M059J (cell line): ENCODE data around the gene DNAJA3. TPM values are rescaled to one million over a fixed set of nuclear protein-coding genes. Genes with fewer than 3 reads are reported as not detected.
A peak's percentile ranks its signal among the peaks of the same experiment; 100 is the strongest.
"Not testable (repeated sequence)": the region's sequence is repeated elsewhere in the genome, so short reads cannot be mapped to it uniquely, and the experiment has no call there.

Experiments
- DNase-seq: peaks from one replicate; pipeline ENCODE4 v3.0.0-alpha.2; 2012; ENCODE audit warnings: low read depth
- total RNA-seq: library from RNA; depleted of rRNA; stranded (reverse); fragments of >200 nt; shearing (Covaris generic); gene quantifications from 2 replicates; pipeline ENCODE4 v1.2.3, GENCODE V29; 2014

DNAJA3 gene
- total RNA-seq, 1 experiment from 2014 or later = 69.0 TPM

GRCh38 chr16:4386951-4387565, 38.6 kb upstream of the DNAJA3 start:
- DNase-seq = no peak

- no peak for DNase-seq
Measured at GRCh38 chr16:4387781-4388180, 37.9 kb upstream of the DNAJA3 start.

DNA sequence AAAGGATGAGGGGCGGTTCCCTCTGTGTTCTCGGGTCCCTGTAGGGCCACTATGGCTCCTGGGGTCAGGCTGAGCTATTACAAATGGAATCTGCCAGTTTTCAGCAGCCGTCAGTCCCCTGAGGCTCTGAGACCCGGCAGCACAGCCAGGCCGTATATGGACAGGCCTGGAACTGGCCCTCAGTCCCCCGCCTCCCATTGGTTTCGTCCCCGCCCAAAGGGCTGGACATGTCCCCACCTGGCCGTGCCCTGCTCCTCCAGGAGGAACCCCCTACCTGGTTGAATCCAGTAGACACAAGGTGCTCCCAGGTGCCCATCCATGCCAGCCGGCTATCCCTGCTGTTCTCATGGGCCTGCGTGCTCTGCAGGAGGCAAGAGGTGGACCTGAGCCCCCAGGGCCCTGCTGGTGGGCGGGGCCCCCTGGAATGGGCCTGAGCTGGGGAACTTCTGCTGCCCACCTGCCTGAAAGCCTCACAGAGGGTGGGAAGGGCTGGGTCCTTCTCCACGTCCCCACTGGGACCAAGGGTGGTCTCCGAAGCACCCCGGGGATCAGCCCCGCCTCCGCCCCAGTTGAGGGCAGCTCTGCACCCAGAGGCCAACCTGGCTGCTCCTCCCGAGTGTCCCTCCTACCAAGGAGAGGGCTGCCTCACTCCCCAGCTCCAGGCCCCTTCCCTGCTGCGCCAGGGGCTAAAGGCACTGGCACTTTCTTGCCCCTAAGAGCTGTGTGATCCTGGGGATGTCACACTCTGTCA, 37.2 kb upstream of the DNAJA3 start:
- peak; percentile 56 for DNase-seq

DNA sequence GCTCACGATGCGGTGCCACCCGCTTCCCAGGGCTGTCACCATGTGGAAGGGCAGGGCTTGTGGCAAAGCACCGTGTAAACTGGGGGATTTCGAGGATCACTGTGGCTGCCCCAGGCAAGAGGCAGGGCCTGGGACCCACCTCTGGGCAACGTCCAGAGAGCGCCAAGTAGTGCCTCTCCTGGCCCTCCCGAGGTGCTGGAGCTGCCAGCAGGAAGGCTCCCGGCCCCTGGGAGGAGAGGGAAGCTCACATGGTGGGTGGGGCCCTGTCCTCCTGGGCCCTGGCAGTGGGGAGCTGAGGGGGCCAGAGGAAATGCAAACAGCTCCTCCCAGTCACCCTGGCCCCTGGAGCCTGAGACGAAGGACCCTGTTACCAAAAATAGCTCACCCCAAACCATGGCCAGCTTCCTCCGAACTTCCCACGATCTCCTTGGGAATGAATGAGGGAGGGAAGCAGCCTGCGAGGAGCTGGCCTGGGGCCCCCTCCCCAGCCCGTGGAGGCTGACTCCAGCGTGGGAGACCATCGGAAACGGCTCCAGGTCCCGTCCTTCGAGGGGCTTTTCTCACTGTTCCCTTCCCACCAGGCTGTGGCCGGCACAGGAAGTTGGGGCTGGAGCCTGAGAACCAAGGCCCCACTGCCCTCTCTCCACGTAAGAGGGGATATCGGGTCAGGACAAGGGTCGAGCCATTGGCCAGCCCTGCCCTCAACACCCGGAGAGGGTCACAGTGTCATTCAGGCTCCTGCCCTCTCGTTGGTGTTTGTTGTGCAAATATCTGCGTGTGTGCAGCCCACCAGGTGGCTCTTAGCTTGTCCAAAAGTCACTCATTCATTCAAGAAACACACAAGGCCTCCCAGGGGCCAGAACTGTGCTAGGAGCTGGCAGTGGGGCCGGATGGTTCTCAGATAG, 36.4 kb upstream of the DNAJA3 start:
- DNase-seq = no peak

DNA sequence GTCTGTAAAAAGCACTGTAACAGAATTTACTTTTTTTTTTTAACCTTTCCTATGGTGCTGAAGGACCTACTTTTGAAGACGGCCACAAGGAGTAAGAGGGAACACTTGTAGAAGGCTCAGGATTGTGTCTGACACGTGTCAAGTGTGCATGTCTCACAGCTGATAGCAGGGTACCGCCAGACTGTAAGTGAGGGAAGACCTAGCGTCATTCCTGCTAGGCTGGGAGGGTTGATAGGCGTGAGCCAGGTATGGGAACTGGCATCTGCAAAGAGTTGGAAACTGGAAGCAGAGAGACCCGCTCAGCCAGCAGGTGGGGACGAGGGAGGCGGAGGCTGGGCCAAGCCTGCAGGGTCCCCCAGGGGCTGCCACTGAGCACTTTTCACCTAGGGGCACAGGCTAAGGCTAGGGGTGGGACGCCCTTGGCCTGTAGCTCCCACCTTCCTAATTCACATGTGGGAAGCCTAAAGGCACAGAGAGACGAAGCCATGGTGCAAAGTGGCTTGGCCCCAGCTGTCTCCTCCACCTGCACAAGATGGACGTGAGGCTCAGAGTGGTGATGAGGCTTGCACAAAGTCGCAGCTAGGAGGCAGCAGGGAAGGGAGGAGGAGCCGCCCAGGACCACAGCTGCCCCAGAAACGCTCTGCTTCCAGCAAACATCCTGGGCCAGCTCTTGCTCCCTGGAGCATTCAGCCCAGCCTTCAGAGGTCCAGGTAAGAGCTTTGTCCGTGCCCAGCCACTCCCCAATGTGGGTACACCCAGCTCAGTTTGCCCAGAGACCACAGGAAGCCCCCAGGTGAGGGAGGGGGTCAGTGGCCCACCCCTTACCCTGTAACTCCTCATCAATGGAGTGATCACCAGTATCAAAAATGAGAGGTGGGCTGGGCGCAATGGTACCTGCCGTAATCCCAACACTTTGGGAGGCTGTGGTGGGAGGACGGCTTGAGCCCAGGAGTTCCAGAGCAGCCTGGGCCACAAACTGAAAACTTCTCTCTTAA, 35.1 kb upstream of the DNAJA3 start:
- DNase-seq = no peak

- DNase-seq = no peak
Measured at GRCh38 chr16:4391631-4392381, 33.9 kb upstream of the DNAJA3 start.

GRCh38 chr16:4392382-4393239, 33.1 kb upstream of the DNAJA3 start:
- no peak for DNase-seq

DNA sequence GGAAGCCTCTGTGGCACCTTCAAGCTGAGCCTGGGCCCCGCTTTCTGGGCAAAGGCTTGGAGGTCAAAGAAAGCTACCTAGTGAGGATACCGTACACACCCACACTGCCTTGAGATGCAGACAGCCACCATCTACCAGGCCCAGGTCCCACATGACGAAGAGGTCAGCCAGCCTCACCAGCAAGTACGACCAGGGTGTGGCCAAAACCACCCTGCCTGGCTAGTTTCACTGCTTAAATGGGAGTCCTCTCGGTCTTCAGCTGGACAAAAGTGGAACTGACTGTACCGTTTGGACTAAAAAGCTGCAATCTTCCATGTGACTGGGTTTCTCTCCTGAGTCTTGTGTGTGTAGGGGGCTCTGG, 32.4 kb upstream of the DNAJA3 start:
- no peak for DNase-seq

DNA sequence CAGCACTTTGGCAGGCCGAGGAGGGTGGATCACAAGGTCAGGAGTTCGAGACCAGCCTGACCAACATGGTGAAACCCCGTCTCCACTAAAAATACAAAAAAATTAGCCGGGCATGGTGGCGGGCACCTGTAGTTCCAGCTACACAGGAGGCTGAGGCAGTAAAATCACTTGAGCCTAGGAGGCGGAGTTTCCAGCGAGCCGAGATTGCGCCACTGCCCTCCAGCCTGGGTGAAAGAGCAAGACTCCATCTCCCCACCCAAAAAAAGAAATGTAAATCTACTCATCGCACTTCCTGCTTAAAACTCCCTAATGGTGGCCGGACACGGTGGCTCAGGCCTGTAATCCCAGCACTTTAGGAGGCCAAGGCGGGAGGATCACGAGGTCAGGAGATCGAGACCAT, 31.8 kb upstream of the DNAJA3 start:
- DNase-seq = not testable (repeated sequence)

DNA sequence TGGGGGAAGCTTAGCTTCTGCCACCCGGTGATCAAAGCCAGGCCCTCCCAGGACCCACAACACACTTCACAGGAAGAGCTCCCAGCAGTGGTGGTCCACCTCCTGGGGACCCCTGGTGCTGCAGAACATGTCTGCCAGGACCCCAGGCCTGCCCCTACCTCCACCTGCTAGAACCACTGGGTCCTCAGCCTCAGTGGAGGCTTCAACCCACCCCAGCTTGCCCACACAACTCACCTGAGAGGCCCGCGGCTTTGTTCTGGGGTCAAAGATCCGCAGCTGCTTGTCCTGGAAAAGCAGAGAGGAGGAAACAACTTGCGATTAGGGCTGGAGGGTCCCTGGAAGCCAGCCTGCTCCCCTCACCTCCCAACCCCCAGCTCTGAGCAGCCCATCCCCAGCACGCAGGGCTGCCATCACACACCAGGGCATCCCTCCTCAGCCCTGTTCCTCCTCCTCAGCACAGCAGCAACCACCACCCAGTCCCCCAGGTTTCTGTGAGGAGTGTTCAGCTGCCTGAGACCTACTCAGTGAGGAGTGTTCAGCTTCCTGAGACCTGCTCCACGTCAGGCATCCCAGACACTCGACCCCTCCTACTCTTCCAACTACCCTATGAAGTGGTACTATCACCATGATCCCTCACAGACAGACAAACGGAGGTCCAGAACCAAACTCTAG, 30.5 kb upstream of the DNAJA3 start:
- no peak for DNase-seq

DNA sequence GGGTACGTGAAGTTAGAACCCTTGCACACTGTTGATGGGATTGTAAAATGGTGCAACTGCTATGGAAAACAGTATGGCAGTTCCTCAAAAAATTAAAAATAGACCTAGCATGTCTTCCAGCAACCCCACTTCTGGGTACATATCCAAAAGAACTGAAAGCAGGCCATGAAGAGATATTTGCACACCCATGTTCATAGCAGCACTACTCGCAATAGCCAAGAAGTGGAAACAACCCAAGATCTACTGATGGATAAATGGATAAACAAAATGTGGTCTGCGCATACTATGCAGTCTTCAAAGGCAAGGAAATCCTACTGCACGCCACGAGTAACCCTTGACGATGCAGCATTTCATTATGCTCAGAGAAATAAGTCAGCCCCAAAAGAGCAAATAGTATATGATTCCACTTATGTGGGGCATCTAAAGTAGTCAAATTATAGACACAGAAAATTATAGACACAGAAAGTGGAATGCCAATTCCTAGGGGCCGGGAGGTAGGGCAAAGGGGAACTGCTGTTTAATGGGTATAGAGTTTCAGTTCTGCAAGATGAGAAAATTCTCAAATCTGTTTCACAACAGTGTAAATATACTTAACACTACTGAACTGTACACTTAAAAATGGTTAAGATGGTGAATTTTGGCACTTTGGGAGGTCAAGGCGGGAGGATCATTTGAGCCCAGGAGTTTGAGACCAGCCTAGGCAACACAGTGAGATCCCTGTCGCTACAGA, 26.5 kb upstream of the DNAJA3 start:
- no peak for DNase-seq

GRCh38 chr16:4401094-4401501, 24.6 kb upstream of the DNAJA3 start:
- DNase-seq = no peak

DNA sequence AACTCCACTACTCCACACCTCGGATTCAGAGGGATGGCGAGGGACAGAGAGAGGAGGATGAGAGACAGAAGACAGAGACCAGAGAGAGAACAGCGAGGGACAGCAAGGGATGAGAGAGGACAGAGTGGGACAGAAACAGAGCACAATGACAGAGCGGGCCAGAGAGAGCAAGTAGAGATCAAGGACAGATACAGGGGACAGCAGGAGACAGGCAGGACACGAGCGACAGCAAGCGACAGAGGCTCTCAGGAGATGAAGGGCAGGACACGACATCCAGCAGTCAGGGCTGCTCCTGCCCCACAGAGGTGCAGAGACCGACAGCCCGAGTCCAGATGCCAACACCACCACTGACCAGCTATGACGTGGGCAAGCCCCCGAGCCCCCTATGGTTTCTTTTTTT, 24.2 kb upstream of the DNAJA3 start:
- DNase-seq = no peak

DNA sequence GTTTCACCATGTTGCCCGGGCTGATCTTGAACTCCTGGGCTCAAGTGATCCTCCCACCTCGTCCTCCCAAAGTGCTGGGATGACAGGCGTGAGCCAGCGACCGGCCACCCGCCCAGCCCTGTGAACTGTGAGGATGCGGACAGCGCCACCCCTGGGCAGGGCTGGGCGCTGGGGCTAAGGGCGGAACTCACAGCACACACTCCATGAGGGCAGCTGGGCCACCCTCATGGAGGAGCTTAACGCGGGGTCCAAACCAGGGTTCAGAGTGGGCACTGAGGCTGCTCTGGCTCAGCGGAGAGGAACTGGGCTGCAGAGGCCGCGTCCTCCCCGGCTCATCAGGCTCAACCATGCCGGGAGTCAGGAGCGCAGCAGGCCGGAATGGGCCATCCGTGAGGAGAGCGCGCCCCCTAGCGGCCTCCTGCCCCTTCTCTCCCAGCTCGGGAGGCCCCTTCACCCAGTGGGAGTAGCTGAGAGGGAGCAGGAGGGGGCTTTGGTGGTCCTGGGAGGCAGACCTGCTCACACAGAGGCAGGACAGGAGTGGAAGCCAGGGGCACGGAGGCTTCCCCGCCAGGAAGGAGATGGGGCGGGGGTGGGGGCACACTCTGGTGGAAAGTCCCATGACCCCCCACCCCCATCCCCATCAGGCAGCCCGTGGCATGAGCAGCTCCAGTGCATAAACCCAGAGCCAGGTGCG, 23.1 kb upstream of the DNAJA3 start:
- DNase-seq = peak; percentile 62

GRCh38 chr16:4403133-4403949, 22.3 kb upstream of the DNAJA3 start:
- DNase-seq = no peak

- no peak for DNase-seq
Measured at GRCh38 chr16:4404247-4404966, 21.3 kb upstream of the DNAJA3 start.
